ENCODE results near the gene GNB1L.

GRCh38 chr22:19873138-19873959 is 18.7 kb upstream of the GNB1L start:
- no peak for TF ChIP-seq EZH2 (IDR thresholded peaks at IDR 0.05)
- TF ChIP-seq POLR2AphosphoS5 (IDR thresholded peaks at IDR 0.05; ENCODE audit: borderline replicate concordance, low read depth, low read length): no peak

All from SK-N-MC (cell line).